ENCODE measurements around the gene DAG1. TPM values are rescaled to one million over a fixed set of nuclear protein-coding genes. Genes with fewer than 3 reads are reported as not detected.

DAG1 gene
- total and polyA plus RNA-seq, 10 of the 15 experiments (the other 5 are each of a cell fraction or from before 2014, with no cell fraction given): 0.33 to 16.3 (median 9.2) TPM

GRCh38 chr3:49445391-49445790 lies 24.7 kb upstream of the DAG1 start:
- H3K27me3 ChIP-seq (replicated peaks in 1 of 2; ENCODE audit: control insufficient read depth in 2 of 2, insufficient read depth in 2 of 2, low read length in 1 of 2): no peaks in the 10 kb centered on the region
- ChIA-PET SMC1A (ENCODE audit: uncharacterized antibody, unreplicated experiment) (interaction anchor here (1.1 to 5.2 kb wide), 5 partner anchors 16 to 106 kb away, joined by 3 to 37 read pairs (median 11); partner anchors contain the start of genes NICN1 and USP4), POLR2A (interaction anchor here (0.5 to 3.7 kb wide), 7 partner anchors 16 to 624 kb away, joined by 3 to 28 read pairs (median 14); partner anchors contain the start of genes NICN1 and USP4), CTCF (interaction anchor here (0.6 to 4.1 kb wide), 12 partner anchors 16 to 458 kb away, joined by 3 to 48 read pairs (median 8); partner anchors contain the start of genes KLHDC8B, NICN1, TCTA and USP4), RAD21 (ENCODE audit: unreplicated experiment) (interaction anchor here (0.8 to 3.4 kb wide), 7 partner anchors 24 to 351 kb away, joined by 3 to 52 read pairs (median 8); partner anchors contain the start of genes DAG1, QRICH1, RHOA and TCTA)
- no peak overlapping the region for H3K9ac ChIP-seq (ENCODE audit: control insufficient read depth, insufficient read depth, low read length)
- no peak overlapping the region for H3K4me3 ChIP-seq
- BruUV-seq (replicated peaks): no TSS peak
- no peaks in the 10 kb centered on the region for H3K79me2 ChIP-seq (ENCODE audit: control insufficient read depth, insufficient read depth, low read length)
- ATAC-seq: no peak
- no peak overlapping the region for H3K4me2 ChIP-seq (ENCODE audit: control insufficient read depth, insufficient read depth)
- WGBS (ENCODE audit: insufficient coverage, insufficient replicate concordance, low lambda C conversion rate, missing lambda C conversion rate): 98% methylated on average over 5 of the region's 5 CpGs
- FAIRE-seq: no peak
- H4K20me1 ChIP-seq (ENCODE audit: control insufficient read depth, insufficient read depth): no peaks in the 10 kb centered on the region
- no peak overlapping the region for H2AFZ ChIP-seq (ENCODE audit: control insufficient read depth, low read depth, low read length)
- DNase-seq (ENCODE audit: low read depth, low spot score): no peak
- no peak overlapping the region for H3K27ac ChIP-seq (ENCODE audit: control insufficient read depth, insufficient read depth)
- H3K9me3 ChIP-seq (replicated peaks; ENCODE audit: control insufficient read depth, insufficient read depth, low read length): no peaks in the 10 kb centered on the region
- H3K36me3 ChIP-seq (ENCODE audit: control insufficient read depth in 2 of 2, insufficient read depth in 2 of 2, low read length in 1 of 2): no peaks in the 10 kb centered on the region
- intact Hi-C loops (cut with micrococcal nuclease; ENCODE audit: unreplicated experiment) (no loop called here), in situ Hi-C loops (cut with MboI) (loop anchor here (5.0 kb wide), 2 partner anchors 98 to 278 kb away; partner anchors contain the start of gene CCDC71)
- TF ChIP-seq RB1 (IDR thresholded peaks at IDR 0.05; ENCODE audit: borderline replicate concordance): no peak
- no peak for TF ChIP-seq SREBF1 (IDR thresholded peaks at IDR 0.05; ENCODE audit: low read length)
- TF ChIP-seq, protein P1, sequence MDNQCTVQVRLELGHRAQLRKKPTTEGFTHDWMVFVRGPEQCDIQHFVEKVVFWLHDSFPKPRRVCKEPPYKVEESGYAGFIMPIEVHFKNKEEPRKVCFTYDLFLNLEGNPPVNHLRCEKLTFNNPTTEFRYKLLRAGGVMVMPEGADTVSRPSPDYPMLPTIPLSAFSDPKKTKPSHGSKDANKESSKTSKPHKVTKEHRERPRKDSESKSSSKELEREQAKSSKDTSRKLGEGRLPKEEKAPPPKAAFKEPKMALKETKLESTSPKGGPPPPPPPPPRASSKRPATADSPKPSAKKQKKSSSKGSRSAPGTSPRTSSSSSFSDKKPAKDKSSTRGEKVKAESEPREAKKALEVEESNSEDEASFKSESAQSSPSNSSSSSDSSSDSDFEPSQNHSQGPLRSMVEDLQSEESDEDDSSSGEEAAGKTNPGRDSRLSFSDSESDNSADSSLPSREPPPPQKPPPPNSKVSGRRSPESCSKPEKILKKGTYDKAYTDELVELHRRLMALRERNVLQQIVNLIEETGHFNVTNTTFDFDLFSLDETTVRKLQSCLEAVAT (IDR thresholded peaks at IDR 0.05): no peak
- TF ChIP-seq FOXM1 (IDR thresholded peaks at IDR 0.05; ENCODE audit: low read depth, low read length): no peak
- no peak for TF ChIP-seq POU2F2 (IDR thresholded peaks at IDR 0.05; ENCODE audit: borderline replicate concordance, low read depth, low read length)
- TF ChIP-seq, protein P2, sequence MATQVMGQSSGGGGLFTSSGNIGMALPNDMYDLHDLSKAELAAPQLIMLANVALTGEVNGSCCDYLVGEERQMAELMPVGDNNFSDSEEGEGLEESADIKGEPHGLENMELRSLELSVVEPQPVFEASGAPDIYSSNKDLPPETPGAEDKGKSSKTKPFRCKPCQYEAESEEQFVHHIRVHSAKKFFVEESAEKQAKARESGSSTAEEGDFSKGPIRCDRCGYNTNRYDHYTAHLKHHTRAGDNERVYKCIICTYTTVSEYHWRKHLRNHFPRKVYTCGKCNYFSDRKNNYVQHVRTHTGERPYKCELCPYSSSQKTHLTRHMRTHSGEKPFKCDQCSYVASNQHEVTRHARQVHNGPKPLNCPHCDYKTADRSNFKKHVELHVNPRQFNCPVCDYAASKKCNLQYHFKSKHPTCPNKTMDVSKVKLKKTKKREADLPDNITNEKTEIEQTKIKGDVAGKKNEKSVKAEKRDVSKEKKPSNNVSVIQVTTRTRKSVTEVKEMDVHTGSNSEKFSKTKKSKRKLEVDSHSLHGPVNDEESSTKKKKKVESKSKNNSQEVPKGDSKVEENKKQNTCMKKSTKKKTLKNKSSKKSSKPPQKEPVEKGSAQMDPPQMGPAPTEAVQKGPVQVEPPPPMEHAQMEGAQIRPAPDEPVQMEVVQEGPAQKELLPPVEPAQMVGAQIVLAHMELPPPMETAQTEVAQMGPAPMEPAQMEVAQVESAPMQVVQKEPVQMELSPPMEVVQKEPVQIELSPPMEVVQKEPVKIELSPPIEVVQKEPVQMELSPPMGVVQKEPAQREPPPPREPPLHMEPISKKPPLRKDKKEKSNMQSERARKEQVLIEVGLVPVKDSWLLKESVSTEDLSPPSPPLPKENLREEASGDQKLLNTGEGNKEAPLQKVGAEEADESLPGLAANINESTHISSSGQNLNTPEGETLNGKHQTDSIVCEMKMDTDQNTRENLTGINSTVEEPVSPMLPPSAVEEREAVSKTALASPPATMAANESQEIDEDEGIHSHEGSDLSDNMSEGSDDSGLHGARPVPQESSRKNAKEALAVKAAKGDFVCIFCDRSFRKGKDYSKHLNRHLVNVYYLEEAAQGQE (IDR thresholded peaks at IDR 0.05; ENCODE audit: low read depth, low read length): no peak
- TF ChIP-seq, protein P3, sequence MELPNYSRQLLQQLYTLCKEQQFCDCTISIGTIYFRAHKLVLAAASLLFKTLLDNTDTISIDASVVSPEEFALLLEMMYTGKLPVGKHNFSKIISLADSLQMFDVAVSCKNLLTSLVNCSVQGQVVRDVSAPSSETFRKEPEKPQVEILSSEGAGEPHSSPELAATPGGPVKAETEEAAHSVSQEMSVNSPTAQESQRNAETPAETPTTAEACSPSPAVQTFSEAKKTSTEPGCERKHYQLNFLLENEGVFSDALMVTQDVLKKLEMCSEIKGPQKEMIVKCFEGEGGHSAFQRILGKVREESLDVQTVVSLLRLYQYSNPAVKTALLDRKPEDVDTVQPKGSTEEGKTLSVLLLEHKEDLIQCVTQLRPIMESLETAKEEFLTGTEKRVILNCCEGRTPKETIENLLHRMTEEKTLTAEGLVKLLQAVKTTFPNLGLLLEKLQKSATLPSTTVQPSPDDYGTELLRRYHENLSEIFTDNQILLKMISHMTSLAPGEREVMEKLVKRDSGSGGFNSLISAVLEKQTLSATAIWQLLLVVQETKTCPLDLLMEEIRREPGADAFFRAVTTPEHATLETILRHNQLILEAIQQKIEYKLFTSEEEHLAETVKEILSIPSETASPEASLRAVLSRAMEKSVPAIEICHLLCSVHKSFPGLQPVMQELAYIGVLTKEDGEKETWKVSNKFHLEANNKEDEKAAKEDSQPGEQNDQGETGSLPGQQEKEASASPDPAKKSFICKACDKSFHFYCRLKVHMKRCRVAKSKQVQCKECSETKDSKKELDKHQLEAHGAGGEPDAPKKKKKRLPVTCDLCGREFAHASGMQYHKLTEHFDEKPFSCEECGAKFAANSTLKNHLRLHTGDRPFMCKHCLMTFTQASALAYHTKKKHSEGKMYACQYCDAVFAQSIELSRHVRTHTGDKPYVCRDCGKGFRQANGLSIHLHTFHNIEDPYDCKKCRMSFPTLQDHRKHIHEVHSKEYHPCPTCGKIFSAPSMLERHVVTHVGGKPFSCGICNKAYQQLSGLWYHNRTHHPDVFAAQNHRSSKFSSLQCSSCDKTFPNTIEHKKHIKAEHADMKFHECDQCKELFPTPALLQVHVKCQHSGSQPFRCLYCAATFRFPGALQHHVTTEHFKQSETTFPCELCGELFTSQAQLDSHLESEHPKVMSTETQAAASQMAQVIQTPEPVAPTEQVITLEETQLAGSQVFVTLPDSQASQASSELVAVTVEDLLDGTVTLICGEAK (IDR thresholded peaks at IDR 0.05; ENCODE audit: borderline replicate concordance): no peak
- TF ChIP-seq EED (IDR thresholded peaks at IDR 0.05; ENCODE audit: low read depth): no peak
- peaks cover 17% of the 10 kb centered on the region for H3K4me1 ChIP-seq (ENCODE audit: control insufficient read depth, insufficient read depth, low read length)

Measured in GM12878 (cell line).